Measurements from ENCODE around the gene NDE1. TPM values are rescaled to one million over a fixed set of nuclear protein-coding genes. Genes with fewer than 3 reads are reported as not detected.

The NDE1 gene
- total and polyA plus RNA-seq, 4 donors, result 2.5 to 17.3 (median 4.4) TPM

- no peaks in the 10 kb centered on the region for H3K27me3 ChIP-seq (ENCODE audit: control insufficient read depth in 4 of 4, insufficient read depth in 4 of 4, low read length in 3 of 4)
- no peaks in the 10 kb centered on the region for H3K9me3 ChIP-seq (ENCODE audit: control insufficient read depth in 4 of 4, low read length in 3 of 4)
- peaks cover 0 to 6% (median 2%) of the 10 kb centered on the region in 4 donors for H3K36me3 ChIP-seq (ENCODE audit: control insufficient read depth in 4 of 4, insufficient read depth in 3 of 4, low read depth in 1 of 4, low read length in 3 of 4)
- no peak overlapping the region for H3K27ac ChIP-seq (ENCODE audit: low read depth in 1 of 2, low read length in 2 of 2)
- no peak for DNase-seq (ENCODE audit: low spot score)
- H3K4me3 ChIP-seq (ENCODE audit: low read depth in 1 of 3, low read length in 3 of 3), result no peak overlapping the region
- H3K9ac ChIP-seq (ENCODE audit: low read depth in 1 of 2, low read length in 2 of 2), result no peak overlapping the region
- 96% methylated on average over 10 of the region's 10 CpGs for WGBS
- TF ChIP-seq FOXA1 (IDR thresholded peaks at IDR 0.05) (no peak), NR2F2 (IDR thresholded peaks at IDR 0.05) (no peak), HNF4A (conservative IDR thresholded peaks at IDR 0.05) (no peak), CTCF (IDR thresholded peaks at IDR 0.05; ENCODE audit: low read depth, low read length, missing input control) (no peak), SP1 (IDR thresholded peaks at IDR 0.05) (no peak), JUND (IDR thresholded peaks at IDR 0.05) (no peak), YY1 (IDR thresholded peaks at IDR 0.05) (no peak), TAF1 (conservative IDR thresholded peaks at IDR 0.05) (no peak), EGR1 (IDR thresholded peaks at IDR 0.05; ENCODE audit: low read depth in 2 of 2) (no peak), ZBTB33 (IDR thresholded peaks at IDR 0.05) (no peak), GABPA (IDR thresholded peaks at IDR 0.05 in 1 of 2, conservative IDR thresholded peaks at IDR 0.05 in 1 of 2) (no peak), RXRA (IDR thresholded peaks at IDR 0.05) (no peak), HNF4G (IDR thresholded peaks at IDR 0.05) (no peak), RAD21 (IDR thresholded peaks at IDR 0.05) (no peak), FOXA2 (IDR thresholded peaks at IDR 0.05) (no peak)
- TF ChIP-seq, protein P1, sequence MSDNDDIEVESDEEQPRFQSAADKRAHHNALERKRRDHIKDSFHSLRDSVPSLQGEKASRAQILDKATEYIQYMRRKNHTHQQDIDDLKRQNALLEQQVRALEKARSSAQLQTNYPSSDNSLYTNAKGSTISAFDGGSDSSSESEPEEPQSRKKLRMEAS (IDR thresholded peaks at IDR 0.05), result no peak
- TF ChIP-seq, protein P2, sequence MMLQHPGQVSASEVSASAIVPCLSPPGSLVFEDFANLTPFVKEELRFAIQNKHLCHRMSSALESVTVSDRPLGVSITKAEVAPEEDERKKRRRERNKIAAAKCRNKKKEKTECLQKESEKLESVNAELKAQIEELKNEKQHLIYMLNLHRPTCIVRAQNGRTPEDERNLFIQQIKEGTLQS (IDR thresholded peaks at IDR 0.05), result no peak
- TF ChIP-seq, protein P3, sequence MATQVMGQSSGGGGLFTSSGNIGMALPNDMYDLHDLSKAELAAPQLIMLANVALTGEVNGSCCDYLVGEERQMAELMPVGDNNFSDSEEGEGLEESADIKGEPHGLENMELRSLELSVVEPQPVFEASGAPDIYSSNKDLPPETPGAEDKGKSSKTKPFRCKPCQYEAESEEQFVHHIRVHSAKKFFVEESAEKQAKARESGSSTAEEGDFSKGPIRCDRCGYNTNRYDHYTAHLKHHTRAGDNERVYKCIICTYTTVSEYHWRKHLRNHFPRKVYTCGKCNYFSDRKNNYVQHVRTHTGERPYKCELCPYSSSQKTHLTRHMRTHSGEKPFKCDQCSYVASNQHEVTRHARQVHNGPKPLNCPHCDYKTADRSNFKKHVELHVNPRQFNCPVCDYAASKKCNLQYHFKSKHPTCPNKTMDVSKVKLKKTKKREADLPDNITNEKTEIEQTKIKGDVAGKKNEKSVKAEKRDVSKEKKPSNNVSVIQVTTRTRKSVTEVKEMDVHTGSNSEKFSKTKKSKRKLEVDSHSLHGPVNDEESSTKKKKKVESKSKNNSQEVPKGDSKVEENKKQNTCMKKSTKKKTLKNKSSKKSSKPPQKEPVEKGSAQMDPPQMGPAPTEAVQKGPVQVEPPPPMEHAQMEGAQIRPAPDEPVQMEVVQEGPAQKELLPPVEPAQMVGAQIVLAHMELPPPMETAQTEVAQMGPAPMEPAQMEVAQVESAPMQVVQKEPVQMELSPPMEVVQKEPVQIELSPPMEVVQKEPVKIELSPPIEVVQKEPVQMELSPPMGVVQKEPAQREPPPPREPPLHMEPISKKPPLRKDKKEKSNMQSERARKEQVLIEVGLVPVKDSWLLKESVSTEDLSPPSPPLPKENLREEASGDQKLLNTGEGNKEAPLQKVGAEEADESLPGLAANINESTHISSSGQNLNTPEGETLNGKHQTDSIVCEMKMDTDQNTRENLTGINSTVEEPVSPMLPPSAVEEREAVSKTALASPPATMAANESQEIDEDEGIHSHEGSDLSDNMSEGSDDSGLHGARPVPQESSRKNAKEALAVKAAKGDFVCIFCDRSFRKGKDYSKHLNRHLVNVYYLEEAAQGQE (IDR thresholded peaks at IDR 0.05), result no peak
- peaks cover 4 to 15% (median 13%) of the 10 kb centered on the region in 4 donors for H3K4me1 ChIP-seq (ENCODE audit: control insufficient read depth in 4 of 4, insufficient read depth in 4 of 4, low read length in 3 of 4)
These were observed 26.5 kb downstream of the NDE1 start for GRCh38 chr16:15676506-15676905.

All from liver (tissue), 9 donors.